Loucy (cell line): ENCODE measurements around the gene AK3.

ENCODE experiments used
- H2AFZ ChIP-seq: fragments of 200-600 bp; sonication (generic); 2 replicates; pipeline ENCODE4 v1.6.0; 2016; ENCODE audit warnings: antibody characterized with exemption, mild to moderate bottlenecking, low read length, moderate library complexity
- H3F3A ChIP-seq: fragments of 200-600 bp; 2 replicates; pipeline ENCODE4 v1.6.0; 2016; ENCODE audit warnings: antibody characterized with exemption, low read depth, mild to moderate bottlenecking
- H3K27me3 ChIP-seq: fragments of 200-600 bp; sonication (generic); 2 replicates; pipeline ENCODE4 v1.6.1; 2014; ENCODE audit warnings: low read length, mild to moderate bottlenecking; ENCODE audit not compliant: insufficient read depth, poor library complexity, severe bottlenecking
- H3K36me3 ChIP-seq: fragments of 200-600 bp; sonication (generic); 2 replicates; pipeline ENCODE4 v1.6.1; 2016; ENCODE audit warnings: low read length; ENCODE audit not compliant: insufficient read depth
- H3K4me1 ChIP-seq: fragments of 200-600 bp; sonication (generic); 2 replicates; pipeline ENCODE4 v1.5.1; 2014; ENCODE audit warnings: low read length, mild to moderate bottlenecking; ENCODE audit not compliant: insufficient read depth, poor library complexity, severe bottlenecking
- H3K4me2 ChIP-seq: fragments of 200-600 bp; sonication (generic); 2 replicates; pipeline ENCODE4 v1.6.0; 2014; ENCODE audit warnings: antibody characterized with exemption, low read length, low read depth, mild to moderate bottlenecking; ENCODE audit not compliant: poor library complexity, severe bottlenecking
- H3K4me3 ChIP-seq: fragments of 200-600 bp; sonication (generic); 2 replicates; pipeline ENCODE4 v1.5.1; 2014; ENCODE audit warnings: low read length, mild to moderate bottlenecking, mixed read lengths; ENCODE audit not compliant: poor library complexity, severe bottlenecking
- H3K79me2 ChIP-seq: fragments of 200-600 bp; sonication (generic); 2 replicates; pipeline ENCODE4 v1.6.1; 2014; ENCODE audit warnings: low read length; ENCODE audit not compliant: insufficient read depth
- H3K9ac ChIP-seq: fragments of 200-600 bp; sonication (generic); 2 replicates; pipeline ENCODE4 v1.6.0; 2014; ENCODE audit warnings: mild to moderate bottlenecking, low read depth, low read length, moderate library complexity; ENCODE audit not compliant: poor library complexity, severe bottlenecking
- H3K9me2 ChIP-seq: fragments of 200-600 bp; sonication (generic); replicated peaks from 2 replicates; pipeline ENCODE4 v1.6.1; 2016; ENCODE audit warnings: low read depth, low read length, mixed read lengths
- H3K9me3 ChIP-seq: fragments of 200-600 bp; sonication (generic); 2 replicates; pipeline ENCODE4 v1.6.1; 2014; ENCODE audit warnings: mild to moderate bottlenecking, antibody characterized with exemption, low read length, low read depth; ENCODE audit not compliant: insufficient read depth
- H4K20me1 ChIP-seq: fragments of 200-600 bp; sonication (generic); 2 replicates; pipeline ENCODE4 v1.6.0; 2014; ENCODE audit warnings: antibody characterized with exemption, low read length, mild to moderate bottlenecking; ENCODE audit not compliant: insufficient read depth, poor library complexity, severe bottlenecking
- EZH2phosphoT487 ChIP-seq: fragments of 200-600 bp; IDR thresholded peaks from 2 replicates; pipeline ENCODE4 v1.6.1; 2018; ENCODE audit warnings: antibody characterized with exemption, mild to moderate bottlenecking, moderate library complexity, borderline replicate concordance
- TF ChIP-seq, protein P1 (sequence below): fragments of 200-600 bp; sonication (generic); conservative IDR thresholded peaks from 2 replicates; pipeline ENCODE4 v1.5.1; 2014; ENCODE audit warnings: mild to moderate bottlenecking, antibody characterized with exemption, low read length

The AK3 gene

DNA sequence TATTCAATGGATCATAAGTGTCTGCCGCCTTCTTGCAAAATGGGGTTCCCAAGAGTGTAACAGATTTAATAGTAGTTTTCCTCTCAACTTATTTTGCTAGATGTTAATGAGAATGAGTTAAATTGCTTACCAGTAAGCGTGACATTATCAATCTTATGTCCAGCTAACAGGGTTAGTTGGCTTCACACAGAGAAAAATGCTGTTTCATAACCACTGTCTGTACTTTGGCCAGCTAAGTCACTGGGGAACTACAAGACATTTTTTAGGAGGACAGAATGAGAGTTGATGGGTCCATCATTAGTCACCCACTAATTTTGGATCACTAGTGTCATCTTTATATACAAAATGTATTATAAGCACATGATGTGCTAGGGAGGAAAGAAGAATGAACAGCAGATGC, 60.3 kb downstream of the AK3 start:
- Histone ChIP-seq H4K20me1 (peaks cover 15% of the 10 kb centered on the region), H3K9ac (peak overlapping the region; percentile 95), H3K9me3 (no peaks in the 10 kb centered on the region), H3K9me2 (no peaks in the 10 kb centered on the region), H2AFZ (no peak overlapping the region), H3K4me1 (peaks cover 37% of the 10 kb centered on the region), H3F3A (0 out of 2 replicates have a peak, but pooled peaks cover 3% of the 10 kb centered on the region), H3K36me3 (no peaks in the 10 kb centered on the region), H3K4me3 (peak overlapping the region; percentile 91), H3K4me2 (peak overlapping the region; percentile 94), H3K27me3 (no peaks in the 10 kb centered on the region), H3K79me2 (peaks cover 43% of the 10 kb centered on the region)
- no peak for TF ChIP-seq EZH2phosphoT487
- TF ChIP-seq, protein P1, sequence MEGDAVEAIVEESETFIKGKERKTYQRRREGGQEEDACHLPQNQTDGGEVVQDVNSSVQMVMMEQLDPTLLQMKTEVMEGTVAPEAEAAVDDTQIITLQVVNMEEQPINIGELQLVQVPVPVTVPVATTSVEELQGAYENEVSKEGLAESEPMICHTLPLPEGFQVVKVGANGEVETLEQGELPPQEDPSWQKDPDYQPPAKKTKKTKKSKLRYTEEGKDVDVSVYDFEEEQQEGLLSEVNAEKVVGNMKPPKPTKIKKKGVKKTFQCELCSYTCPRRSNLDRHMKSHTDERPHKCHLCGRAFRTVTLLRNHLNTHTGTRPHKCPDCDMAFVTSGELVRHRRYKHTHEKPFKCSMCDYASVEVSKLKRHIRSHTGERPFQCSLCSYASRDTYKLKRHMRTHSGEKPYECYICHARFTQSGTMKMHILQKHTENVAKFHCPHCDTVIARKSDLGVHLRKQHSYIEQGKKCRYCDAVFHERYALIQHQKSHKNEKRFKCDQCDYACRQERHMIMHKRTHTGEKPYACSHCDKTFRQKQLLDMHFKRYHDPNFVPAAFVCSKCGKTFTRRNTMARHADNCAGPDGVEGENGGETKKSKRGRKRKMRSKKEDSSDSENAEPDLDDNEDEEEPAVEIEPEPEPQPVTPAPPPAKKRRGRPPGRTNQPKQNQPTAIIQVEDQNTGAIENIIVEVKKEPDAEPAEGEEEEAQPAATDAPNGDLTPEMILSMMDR = no peak

DNA sequence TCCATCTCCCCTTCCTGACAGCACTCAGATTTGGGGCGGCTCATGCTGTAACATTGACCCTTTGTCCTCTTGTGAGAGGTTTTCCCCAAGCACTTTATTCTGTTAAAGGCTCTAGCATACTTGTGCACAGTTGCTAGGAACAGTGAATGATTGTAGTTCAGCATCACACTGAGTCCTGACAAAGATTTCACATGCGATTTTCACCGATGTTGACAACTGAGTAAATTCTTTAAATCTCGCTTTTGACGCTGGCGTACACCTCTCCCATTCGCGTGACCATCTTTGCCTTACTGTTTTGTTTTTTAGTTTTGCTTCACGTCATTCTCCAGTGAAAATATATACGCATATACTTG, 60.9 kb downstream of the AK3 start:
- H3F3A ChIP-seq = 0 out of 2 replicates have a peak, but pooled peaks cover 3% of the 10 kb centered on the region
- H3K36me3 ChIP-seq = no peaks in the 10 kb centered on the region
- TF ChIP-seq, protein P1 = no peak
- TF ChIP-seq EZH2phosphoT487 = no peak
- peak overlapping the region; percentile 95 for H3K9ac ChIP-seq
- peak overlapping the region; percentile 94 for H3K4me2 ChIP-seq
- no peaks in the 10 kb centered on the region for H3K9me2 ChIP-seq
- H4K20me1 ChIP-seq = peaks cover 15% of the 10 kb centered on the region
- H3K4me1 ChIP-seq = peaks cover 34% of the 10 kb centered on the region
- H3K79me2 ChIP-seq = peaks cover 43% of the 10 kb centered on the region
- no peaks in the 10 kb centered on the region for H3K27me3 ChIP-seq
- H2AFZ ChIP-seq = peak overlapping the region; percentile 90; the same call in 1 of the 2 replicates
- no peaks in the 10 kb centered on the region for H3K9me3 ChIP-seq
- peak overlapping the region; percentile 91 for H3K4me3 ChIP-seq

DNA sequence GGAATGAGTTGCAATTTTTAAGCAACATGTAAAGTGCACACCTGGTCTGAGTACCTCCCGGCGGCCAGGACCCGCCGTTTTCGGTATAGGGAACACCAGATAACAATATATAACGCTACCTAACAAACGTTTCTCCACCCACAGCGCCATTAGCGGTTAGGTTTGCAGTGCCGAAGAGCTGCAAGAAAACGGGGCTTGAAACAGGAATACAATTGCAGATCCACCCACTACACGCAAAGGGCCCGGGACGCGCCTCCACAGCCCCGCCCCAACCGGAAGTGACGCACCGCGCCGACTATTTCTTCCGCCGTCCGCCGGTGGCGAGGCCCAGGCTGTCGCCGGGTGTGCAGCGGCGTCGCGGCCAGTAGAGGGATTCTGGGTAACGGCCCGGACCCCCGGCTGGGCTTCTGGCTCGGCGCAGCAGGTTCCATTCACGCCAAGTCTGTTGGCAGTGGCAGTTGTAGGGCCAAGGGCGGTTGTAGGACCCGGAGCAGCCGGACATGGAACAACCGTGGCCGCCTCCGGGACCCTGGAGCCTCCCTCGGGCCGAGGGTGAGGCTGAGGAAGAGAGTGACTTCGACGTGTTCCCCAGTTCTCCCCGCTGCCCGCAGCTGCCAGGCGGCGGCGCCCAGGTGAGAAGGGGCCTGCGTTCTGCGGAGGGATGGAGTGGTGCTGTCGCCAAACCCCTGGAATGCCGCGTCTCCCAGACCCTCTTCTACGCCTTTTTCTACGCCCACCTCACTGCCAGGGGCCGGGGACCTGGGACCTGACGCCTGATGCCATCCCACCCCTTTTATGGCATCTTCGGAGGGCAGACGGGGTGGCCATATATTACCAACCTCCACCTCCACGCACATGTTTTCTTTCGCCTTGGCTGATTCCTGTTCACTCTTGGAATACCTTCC, 61.5 kb downstream of the AK3 start, which contains the start of gene CDC37L1:
CDC37L1 (plus strand) TSS at position 302 of the 905 bp plus-strand sequence; CDS start at position 501, 199 bp downstream.
- Histone ChIP-seq H2AFZ (peak within 1 kb of the TSS; percentile 97), H3K36me3 (no peaks in the 10 kb centered on the region), H3K27me3 (no peaks in the 10 kb centered on the region), H3F3A (0 out of 2 replicates have a peak, but pooled peaks cover 3% of the 10 kb centered on the region), H4K20me1 (peaks cover 11% of the 10 kb centered on the region), H3K9me3 (no peaks in the 10 kb centered on the region), H3K9me2 (no peaks in the 10 kb centered on the region), H3K4me1 (peaks cover 30% of the 10 kb centered on the region), H3K4me3 (peak within 1 kb of the TSS; percentile 91), H3K9ac (peak within 1 kb of the TSS; percentile 95), H3K4me2 (peak within 1 kb of the TSS; percentile 94), H3K79me2 (peaks cover 38% of the 10 kb centered on the region)
- TF ChIP-seq, protein P1 = peak; percentile 49
- no peak for TF ChIP-seq EZH2phosphoT487
